KG1 (cell line): ENCODE data around the gene MEIOB.
"Not testable (repeated sequence)": the region's sequence is repeated elsewhere in the genome, so short reads cannot be mapped to it uniquely, and the experiment has no call there.

ENCODE experiments used
- DNase-seq: peaks from one replicate; lab custom pipeline; 2025; lab: John Stamatoyannopoulos, UW

The MEIOB gene

GRCh38 chr16:1907226-1907860, 35.4 kb upstream of the MEIOB start:
- DNase-seq = no peak

GRCh38 chr16:1906846-1907165, 34.8 kb upstream of the MEIOB start:
- DNase-seq = no peak

- DNase-seq = no peak
Measured at GRCh38 chr16:1906055-1906845, 34.3 kb upstream of the MEIOB start.

- DNase-seq = no peak
Measured at GRCh38 chr16:1903845-1904840, 32.2 kb upstream of the MEIOB start.

- DNase-seq = no peak
Measured at GRCh38 chr16:1903220-1903574, 31.2 kb upstream of the MEIOB start.

- DNase-seq = no peak
Measured at GRCh38 chr16:1902547-1903219, 30.7 kb upstream of the MEIOB start.

GRCh38 chr16:1900452-1900774, 28.4 kb upstream of the MEIOB start:
- no peak for DNase-seq

GRCh38 chr16:1899641-1900451, 27.9 kb upstream of the MEIOB start:
- no peak for DNase-seq

GRCh38 chr16:1897692-1898091, 25.7 kb upstream of the MEIOB start:
- DNase-seq = not testable (repeated sequence)

- no peak for DNase-seq
Measured at GRCh38 chr16:1895949-1896675, 24.1 kb upstream of the MEIOB start.

- DNase-seq = no peak
Measured at GRCh38 chr16:1895068-1895467, 23.1 kb upstream of the MEIOB start.

GRCh38 chr16:1890708-1891050, 18.7 kb upstream of the MEIOB start:
- no peak for DNase-seq

- DNase-seq = no peak
Measured at GRCh38 chr16:1890024-1890707, 18.2 kb upstream of the MEIOB start.

- no peak for DNase-seq
Measured at GRCh38 chr16:1887711-1888354, 15.9 kb upstream of the MEIOB start.

- DNase-seq = no peak
Measured at GRCh38 chr16:1884889-1885288, 12.9 kb upstream of the MEIOB start.

GRCh38 chr16:1884155-1884760, 12.3 kb upstream of the MEIOB start:
- no peak for DNase-seq

- not testable (repeated sequence) for DNase-seq
Measured at GRCh38 chr16:1881172-1881571, 9.2 kb upstream of the MEIOB start.

- no peak for DNase-seq
Measured at GRCh38 chr16:1879477-1879876, 7.5 kb upstream of the MEIOB start.

- DNase-seq = no peak
Measured at GRCh38 chr16:1878256-1878655, 6.3 kb upstream of the MEIOB start.
